OCI-M2 (cell line): ENCODE results near the gene USF2.

Source experiments
- DNase-seq: peaks from one replicate; lab custom pipeline; 2025; ENCODE audit not compliant: unreplicated experiment; lab: John Stamatoyannopoulos, UW

USF2 gene

DNA sequence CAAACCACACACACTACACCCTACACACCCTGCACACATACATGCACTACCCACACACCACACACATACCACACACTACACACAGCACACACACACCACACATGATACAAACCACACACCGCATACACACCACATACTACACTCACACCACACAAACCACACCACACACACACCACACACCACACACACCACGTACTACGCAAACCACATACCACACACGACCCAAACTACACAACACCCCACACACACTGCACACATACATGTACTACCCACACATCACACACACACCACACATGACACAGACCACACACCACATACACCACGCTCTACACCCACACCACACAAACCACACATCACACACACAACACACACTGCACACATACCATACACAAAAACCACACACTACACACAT, 29.8 kb downstream of the USF2 start:
- no peak for DNase-seq

DNA sequence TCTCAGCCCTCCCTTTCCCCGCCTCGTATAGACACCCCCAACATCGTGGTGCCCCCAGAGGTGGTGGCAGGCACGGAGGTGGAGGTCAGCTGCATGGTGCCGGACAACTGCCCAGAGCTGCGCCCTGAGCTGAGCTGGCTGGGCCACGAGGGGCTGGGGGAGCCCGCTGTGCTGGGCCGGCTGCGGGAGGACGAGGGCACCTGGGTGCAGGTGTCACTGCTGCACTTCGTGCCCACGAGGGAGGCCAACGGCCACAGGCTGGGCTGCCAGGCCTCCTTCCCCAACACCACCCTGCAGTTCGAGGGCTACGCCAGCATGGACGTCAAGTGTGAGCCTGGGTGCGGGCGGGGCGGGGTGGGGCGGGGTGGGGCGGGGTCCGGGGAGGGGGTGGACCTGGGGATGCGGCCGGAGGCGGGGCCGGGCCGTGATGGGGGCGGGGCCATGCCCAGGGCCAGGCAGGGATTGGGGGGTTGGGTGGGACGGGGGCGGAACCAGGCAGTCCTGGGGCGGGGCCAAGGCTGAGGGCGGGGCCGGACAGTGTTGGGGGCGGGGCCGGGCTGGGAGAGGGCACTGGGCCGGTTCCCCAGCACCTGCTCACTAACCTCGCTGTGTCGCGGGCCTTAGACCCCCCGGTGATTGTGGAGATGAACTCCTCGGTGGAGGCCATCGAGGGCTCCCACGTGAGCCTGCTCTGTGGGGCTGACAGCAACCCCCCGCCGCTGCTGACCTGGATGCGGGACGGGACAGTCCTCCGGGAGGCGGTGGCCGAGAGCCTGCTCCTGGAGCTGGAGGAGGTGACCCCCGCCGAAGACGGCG, 31.0 kb downstream of the USF2 start:
- DNase-seq = no peak

DNA sequence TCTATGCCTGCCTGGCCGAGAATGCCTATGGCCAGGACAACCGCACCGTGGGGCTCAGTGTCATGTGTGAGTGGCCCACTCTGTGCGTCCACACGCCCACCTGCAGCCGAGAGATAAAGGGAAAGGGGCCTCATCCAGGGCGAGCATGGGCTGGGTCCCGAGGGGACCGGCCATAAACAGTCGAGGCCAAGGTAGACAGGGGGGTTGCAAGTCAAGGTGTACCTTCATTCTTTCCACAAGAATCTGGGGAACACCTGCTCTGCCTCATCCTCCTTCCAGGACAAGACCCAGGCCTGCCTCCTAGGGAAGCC, 31.5 kb downstream of the USF2 start:
- DNase-seq = no peak

DNA sequence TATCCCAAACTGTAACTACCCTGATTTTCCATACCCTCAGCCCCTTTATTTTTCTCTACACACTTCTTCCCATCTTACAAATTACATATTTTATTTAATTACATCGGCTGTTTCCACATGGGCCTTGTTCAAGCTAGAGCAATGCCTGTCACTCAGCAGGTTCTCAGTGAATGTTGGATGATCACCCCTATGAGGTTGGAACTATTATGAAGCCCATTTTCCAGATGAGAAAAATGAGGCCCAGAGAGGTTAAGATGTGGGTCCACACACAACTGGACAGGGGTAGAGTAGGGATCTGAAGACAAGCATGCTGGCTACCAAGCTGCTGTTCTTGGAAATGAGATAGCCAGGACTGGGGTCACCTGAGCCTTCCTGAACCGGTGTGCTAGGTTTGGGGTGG, 33.2 kb downstream of the USF2 start:
- DNase-seq = no peak

DNA sequence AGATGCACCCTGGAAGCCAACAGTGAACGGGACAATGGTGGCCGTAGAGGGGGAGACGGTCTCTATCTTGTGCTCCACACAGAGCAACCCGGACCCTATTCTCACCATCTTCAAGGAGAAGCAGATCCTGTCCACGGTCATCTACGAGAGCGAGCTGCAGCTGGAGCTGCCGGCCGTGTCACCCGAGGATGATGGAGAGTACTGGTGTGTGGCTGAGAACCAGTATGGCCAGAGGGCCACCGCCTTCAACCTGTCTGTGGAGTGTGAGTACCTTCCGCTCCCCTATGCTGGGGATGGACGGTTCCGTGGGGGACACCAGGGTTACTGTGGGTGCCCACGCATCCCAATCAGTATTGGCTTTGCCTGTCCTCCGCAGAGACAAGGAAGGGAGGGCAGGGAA, 33.7 kb downstream of the USF2 start:
- no peak for DNase-seq

DNA sequence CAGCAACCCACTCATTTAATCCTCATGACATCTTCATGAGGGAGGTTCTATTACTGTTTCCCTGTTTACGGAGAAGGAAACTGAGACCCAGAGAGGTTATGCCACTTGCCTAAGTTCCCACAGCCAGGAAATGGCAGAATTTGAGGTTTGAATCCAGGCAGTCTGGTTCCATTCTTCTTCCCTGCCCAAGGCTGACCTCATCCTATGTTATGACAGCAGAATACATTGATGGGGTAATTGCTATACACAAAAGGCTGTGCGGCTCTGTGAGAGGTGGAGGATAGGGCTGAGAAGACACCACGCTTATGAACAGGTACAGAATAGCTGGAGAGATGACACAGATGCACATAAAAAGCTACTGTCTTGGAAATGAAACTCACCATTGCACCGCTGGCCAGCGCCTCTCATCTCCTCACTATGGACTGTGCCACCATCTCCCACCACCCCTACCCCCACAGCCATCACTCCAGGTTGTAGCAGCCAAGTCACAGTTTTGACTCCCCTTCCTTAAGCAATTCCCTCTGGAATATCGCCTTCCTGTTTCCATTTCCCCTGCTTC, 34.7 kb downstream of the USF2 start:
- no peak for DNase-seq

DNA sequence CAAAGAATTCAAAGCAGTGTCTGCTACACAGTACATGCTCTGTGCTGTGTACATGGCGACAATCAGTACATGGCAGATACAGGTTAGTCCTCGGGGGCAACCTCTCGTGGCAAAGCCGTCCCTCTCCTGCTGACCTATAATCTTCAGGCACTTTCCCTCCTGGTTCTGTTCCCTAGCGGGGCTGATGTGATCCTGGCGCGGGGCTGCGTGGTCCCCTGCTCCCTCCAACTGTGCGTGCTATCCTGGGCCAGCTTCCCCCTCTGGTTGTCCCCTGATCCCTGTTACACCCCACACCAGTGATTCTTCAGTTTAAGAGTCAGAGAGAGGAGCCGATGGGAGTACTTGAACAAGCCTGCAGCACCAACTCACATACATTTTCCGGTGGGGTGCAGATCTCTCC, 35.3 kb downstream of the USF2 start:
- DNase-seq = no peak

DNA sequence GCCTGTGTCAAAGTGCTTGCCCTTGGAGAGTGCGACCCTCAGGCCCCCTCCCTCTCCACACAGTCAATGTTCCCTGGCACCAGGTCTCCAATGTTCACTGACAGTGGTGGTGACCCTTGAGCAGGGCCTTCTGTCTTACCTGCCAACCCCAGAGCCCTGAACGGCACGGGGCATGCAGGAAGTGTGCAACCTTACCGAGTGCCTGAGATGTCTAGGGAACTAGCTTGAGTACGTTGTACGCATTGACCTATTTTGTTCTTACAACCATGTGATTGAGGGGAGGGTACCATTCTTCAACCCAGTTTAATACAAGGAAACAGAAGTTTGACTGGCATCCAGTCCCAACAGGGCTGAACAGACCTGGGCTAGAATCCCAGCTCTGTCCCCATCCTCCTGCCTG, 36.4 kb downstream of the USF2 start:
- no peak for DNase-seq

DNA sequence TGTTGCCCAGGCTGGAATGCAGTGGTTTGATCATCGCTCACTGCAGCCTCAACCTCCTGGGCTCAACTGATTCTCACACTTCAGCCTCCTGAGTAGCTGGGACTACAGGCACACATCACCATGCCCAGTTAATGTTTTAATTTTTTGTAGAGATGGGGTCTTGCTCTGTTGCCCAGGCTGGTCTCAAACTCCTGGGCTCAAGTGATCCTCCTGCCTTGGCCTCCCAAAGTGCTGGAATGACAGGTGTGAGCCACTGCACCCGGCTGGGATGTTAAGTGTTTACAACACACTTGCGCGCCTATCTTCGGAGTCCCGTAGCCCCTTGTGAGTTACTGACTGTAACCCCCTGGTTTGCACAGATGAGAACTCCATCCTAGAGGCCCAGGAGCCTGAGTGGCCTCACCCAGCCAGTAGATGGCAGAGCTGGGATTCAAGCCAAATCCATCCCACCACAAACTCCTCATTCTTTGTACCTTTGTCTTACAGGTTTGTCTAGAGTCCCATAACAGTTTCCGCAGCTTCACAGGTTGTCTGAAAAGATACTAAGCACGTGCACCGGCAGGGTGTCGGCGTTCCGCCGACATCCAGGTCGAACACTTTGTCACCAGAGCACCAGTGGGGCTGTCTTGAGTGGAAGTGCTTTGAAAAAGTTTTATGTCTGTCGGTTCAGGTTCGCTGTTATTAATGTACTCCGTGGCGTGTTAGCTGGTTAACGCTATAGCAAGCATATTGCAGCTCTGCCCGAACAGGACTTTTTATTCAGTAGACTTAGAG, 37.9 kb downstream of the USF2 start:
- no peak for DNase-seq

DNA sequence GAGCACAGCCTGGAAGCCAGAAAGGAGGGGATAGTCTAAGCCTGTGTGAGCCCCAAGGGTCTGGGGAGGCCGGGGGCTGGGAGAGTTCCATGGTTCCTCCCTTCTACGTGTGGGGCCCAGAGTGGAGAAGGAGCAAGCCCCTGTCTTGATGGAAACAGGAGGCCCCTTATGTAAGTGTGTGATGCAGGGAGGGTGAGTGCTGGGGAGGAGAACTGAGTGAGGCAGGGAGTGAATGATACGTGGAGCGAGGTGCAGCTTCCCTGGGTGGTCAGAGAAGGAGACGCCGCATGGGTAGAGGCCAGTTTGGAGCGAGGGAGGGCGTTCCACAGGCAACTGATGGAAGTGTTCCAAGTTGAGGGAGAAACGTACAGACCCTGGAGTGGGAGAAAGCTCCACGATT, 39.2 kb downstream of the USF2 start:
- DNase-seq = no peak

DNA sequence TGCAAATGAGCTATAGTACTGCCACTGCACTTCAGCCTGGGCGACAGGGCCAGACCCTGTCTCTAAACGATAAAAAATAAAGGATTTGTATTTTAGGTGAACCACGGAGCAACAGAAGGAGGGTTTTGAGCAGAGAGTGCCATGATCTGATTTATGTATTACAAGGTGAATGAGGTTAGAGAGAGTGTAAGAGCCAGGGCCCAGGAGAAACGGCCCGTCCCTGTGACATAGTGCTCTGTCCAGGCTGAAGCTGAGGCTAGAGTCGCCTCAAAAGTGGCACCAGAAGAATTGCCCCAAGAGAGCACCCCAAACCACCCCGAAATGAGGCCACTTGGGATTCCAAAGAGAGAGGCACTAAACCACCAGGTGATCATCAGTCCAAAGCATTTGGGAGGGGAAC, 40.1 kb downstream of the USF2 start:
- DNase-seq = no peak

DNA sequence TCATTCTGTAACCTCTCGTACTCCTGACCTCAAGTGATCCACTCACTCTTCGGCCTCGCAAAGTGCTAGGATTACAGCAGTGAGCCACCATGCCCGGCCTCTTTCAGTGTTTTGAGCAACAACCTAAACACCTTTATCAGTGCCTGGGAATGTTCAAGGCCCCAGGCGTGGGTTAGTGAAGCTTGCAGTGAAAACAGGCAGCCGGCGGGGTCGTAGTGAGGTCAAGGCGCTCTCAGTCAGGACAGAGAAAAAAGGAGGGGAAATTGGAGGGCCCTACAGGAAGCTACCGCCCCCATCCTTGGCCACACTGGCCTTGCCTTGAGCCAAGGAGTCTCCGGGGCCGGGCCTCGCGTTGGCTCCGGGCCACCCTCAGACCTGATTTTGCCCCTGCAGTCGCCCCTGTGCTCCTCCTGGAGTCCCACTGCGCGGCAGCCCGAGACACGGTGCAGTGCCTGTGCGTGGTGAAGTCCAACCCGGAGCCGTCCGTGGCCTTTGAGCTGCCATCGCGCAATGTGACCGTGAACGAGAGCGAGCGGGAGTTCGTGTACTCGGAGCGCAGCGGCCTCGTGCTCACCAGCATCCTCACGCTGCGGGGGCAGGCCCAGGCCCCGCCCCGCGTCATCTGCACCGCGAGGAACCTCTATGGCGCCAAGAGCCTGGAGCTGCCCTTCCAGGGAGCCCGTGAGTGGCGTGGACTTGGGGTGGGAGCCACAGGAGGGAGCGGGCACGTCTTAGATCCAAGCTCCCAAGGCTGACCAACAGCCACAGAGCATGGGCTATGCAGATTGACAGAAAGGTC, 40.9 kb downstream of the USF2 start:
- DNase-seq = no peak

DNA sequence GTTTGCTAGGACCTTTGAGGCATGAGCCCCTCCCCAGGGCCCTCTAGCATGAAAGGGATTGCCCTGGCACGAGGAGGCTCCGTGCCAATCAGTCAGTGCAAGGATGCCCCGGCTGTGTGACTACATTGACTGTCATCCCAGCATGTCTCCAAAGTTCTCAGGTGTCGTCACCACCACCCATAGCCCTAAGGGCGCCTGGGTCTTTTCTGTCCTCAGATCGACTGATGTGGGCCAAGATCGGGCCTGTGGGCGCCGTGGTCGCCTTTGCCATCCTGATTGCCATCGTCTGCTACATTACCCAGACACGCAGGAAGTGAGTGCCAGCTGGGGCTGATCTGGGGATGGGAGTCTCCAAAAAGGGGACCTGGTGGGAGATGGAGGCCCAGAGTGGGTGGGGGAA, 41.6 kb downstream of the USF2 start:
- no peak for DNase-seq

DNA sequence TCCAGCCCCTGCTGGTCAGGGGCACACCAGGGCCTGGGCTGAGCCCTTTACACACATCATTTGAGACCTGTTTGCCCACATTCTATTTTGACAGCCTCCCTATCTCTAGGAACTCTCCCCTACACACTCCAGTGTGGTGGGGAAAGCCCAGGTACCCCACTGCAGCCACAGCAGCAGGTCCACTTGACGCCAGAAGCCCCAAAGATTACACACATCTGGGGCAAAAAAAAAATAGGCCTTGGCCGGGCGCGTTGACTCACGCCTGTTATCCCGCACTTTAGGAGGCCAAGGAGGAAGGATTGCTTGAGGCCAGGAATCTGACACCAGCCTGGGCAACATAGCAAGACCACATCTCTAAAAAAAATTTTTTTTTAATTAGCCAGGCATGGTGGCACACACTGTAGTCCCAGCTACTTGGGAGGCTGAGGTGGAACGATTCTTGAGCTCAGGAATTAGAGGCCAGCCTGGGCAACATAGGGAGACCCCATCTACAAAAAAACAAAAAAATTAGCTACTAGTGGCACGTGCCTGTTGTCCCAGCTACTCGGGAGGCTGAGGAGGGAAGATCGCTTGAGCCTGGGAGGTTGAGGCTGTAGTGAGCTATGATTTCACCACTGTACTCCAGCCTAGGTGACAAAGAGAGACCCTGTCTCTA, 42.2 kb downstream of the USF2 start:
- DNase-seq = no peak

DNA sequence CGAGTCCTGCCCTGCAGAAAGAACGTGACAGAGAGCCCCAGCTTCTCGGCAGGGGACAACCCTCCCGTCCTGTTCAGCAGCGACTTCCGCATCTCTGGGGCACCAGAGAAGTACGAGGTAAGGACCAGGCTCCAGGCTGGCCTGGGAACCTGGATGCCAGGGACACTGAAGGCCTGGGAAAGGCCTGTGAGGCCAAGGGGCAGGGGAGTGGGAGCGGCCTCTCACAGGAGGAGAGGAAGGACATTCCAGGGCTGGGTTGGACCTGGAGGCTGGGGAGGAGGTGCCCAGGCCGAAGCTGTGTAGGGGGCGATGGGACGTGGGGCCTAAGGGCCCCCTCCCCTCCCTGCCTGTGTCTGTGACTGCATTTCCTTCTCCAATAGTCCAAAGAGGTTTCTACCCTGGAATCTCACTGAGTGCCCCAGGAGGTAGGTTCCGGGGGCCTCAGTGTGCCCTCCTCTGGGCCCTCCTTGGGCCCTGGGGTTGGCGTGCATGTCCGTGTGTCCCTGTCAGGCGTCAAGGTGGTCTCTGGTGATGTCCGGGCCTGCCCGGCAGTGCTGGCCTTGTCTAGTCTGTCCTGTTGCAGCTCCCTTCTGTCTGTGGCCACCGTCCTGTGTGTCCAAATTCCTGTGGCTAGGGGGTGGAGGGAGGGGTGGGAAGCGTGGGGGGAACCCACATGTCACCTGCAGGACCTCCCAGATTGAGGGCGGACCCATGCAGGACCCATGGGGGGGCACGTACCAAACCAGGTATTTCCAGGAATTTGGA, 43.3 kb downstream of the USF2 start:
- DNase-seq = no peak

DNA sequence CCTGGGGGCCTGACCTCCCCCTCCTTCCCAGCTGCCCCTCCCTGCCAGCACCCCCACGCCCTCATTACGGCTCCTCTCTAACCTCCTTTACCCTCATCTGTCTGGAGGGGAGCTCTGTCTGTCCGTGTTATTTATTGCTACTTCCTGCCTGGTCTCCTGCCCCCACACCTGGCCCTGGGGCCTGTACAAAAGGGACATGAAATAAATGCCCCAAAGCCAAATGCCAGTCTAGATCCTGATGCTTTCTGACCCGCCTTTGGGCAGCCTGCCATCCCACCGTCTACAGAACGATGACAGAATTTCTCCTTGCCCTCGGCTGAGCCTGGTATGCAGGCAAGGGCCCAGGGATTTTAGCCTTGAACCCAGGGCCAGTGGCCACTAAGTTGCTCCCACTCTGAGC, 44.8 kb downstream of the USF2 start:
- DNase-seq = no peak

DNA sequence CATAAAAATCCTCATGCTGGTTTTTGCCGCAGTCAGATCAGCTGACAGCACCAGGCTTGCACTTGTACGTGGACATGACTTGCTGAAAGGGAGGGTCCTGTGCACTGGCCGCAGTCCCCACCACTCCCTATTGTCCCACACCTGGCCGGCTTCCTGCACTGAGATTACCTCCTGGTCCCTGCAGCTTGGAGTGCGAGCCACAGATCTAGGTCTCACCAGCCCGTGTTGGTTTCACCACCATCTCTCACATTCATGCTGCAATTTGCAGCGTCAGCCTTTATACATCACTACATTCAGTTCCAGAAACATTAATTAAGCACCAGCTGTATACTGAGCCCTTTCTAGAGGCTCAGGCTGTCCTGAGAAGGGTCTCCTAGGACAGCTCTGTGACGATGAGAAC, 45.3 kb downstream of the USF2 start:
- no peak for DNase-seq

DNA sequence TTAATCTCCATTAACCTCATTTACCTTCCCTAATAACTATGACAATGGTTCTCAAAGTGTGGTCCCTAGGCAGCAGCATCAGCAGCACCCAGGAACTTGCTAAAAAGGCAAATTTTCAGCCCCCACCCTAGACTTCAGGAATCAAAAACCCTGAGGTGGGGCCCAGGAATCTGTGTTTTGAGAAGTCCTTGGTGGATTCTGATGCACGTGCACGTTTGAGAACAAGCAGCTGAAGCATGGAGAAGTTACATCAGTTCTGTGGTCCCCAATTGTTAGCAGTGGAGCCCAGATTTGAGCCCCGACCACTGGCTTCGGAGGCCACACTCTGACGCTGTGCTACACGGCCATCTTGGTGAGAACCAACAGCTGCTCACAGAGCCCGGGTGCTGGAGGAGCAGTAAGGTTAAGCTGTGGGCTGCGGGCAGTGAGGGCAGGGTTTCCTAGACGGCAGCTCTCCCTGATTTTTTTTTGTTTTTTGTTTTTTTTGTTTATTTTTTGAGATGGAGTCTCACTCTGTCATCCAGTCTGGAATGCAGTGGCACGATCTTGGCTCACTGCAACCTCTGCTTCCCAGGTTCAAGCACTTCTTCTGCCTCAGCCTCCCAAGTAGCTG, 46.2 kb downstream of the USF2 start:
- no peak for DNase-seq

DNA sequence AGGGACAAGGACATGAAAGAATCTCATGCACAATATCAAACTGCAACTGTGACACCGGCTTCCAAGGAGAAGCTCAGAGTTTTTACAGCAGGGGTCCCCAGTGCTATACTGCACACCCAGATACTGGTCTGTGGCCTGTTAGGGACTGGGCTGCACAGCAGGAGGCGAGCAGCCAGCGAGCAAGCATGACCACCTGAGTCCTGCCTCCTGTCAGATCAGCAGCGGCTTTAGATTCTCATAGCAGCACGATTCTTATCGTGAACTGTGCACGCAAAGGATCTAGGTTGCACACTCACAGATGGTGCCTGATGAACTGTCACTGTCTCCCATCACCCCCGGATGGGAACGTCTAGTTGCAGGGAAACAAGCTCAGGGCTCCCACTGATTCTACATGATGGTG, 47.1 kb downstream of the USF2 start:
- DNase-seq = no peak

DNA sequence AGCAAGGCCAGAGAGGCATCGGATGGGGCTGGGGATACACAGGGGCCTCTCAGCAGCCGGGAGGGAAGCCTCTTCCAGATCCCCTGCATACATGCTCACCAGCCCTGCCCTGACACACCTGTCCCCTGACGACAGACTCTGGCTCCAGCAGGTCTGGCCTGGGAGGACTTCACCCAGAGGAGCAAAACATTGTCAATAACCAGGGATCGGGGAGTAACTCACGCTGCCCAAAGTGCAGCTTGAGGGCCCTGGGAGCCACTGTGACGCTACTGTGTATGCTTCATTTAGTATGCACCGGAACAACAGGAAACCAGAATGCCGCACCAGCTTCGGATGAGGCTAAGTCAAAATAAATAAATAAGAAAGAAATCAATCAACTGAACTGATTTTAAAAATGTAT, 47.8 kb downstream of the USF2 start:
- DNase-seq = no peak
